HK-2 (cell line): ENCODE data around the gene TUT4.
A peak's percentile ranks its signal among the peaks of the same experiment; 100 is the strongest.
"Not testable (repeated sequence)": the region's sequence is repeated elsewhere in the genome, so short reads cannot be mapped to it uniquely, and the experiment has no call there.

Source experiments
- DNase-seq: peaks from one replicate; pipeline ENCODE4 v3.0.0-alpha.2; 2018; ENCODE audit not compliant: unreplicated experiment

TUT4 gene, protein sequence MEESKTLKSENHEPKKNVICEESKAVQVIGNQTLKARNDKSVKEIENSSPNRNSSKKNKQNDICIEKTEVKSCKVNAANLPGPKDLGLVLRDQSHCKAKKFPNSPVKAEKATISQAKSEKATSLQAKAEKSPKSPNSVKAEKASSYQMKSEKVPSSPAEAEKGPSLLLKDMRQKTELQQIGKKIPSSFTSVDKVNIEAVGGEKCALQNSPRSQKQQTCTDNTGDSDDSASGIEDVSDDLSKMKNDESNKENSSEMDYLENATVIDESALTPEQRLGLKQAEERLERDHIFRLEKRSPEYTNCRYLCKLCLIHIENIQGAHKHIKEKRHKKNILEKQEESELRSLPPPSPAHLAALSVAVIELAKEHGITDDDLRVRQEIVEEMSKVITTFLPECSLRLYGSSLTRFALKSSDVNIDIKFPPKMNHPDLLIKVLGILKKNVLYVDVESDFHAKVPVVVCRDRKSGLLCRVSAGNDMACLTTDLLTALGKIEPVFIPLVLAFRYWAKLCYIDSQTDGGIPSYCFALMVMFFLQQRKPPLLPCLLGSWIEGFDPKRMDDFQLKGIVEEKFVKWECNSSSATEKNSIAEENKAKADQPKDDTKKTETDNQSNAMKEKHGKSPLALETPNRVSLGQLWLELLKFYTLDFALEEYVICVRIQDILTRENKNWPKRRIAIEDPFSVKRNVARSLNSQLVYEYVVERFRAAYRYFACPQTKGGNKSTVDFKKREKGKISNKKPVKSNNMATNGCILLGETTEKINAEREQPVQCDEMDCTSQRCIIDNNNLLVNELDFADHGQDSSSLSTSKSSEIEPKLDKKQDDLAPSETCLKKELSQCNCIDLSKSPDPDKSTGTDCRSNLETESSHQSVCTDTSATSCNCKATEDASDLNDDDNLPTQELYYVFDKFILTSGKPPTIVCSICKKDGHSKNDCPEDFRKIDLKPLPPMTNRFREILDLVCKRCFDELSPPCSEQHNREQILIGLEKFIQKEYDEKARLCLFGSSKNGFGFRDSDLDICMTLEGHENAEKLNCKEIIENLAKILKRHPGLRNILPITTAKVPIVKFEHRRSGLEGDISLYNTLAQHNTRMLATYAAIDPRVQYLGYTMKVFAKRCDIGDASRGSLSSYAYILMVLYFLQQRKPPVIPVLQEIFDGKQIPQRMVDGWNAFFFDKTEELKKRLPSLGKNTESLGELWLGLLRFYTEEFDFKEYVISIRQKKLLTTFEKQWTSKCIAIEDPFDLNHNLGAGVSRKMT (N-terminal part only)

GRCh38 chr1:52552505-52553361 is at the start of gene TUT4:
Gene TUT4 (minus strand): TSS chr1:52553092. CDS start chr1:52526280, 26,812 bp downstream.
- DNase-seq: peak; percentile 83

DNA sequence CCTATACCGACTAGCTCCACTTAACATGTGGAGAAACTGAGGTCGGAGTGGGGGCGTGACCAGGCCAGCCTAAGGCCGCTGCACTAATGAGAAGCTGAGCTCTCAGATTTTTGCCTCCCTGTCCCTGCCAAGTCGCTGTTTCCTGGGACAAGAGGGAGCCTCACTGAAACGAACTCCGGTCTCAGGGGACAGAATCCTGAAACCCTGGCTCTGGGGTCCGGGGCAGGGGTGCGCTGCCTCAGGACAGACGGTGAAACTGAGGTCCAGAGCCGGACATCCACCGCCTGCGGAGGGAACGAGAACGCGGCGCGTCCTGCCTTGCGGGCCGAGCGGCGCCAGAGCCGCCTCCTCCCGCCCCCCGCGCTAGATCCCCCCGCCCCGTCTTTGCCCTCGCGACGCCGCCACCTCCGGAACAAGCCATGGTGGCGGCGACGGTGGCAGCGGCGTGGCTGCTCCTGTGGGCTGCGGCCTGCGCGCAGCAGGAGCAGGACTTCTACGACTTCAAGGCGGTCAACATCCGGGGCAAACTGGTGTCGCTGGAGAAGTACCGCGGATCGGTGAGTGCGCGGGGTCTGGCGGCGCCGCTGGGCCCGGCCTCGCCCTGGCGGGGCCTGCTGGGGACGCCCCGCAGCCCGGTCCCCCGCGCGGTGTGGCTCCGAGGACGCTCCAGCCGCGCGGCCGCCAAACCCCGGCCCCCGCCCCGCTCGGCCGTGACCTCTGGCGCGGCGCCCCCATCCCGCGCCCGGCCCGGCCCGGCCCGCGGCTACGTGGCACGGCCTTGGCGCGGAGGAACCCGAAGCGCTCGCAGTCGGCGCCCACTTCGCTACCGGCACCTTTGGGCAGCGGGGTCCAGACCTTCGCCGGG is 49.3 kb upstream of the TUT4 start, which contains the start of gene GPX7:
TSS of gene GPX7 (plus strand) at position 381 of the 865 bp plus-strand sequence. CDS start at position 420, 39 bp downstream.
- no peak for DNase-seq

DNA sequence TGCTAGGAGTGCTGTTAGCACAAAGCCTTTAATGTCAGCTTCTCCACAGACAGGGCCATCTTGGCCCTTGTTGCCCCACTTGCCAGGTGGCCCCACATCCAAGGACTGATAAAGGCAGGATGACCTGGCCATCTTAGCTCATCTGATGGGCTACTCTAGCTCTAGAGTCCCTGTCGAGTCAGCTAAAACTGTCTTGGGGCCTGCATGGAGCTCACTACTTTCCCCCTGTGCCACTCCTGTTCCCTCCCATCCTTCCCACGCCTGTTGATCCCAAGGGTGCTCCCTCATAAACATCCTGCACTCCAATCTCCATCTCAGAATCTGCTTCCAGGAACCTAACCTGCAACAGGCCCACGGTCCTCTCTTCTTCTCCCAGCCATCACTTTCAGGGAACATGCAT is 48.6 kb upstream of the TUT4 start:
- no peak for DNase-seq

DNA sequence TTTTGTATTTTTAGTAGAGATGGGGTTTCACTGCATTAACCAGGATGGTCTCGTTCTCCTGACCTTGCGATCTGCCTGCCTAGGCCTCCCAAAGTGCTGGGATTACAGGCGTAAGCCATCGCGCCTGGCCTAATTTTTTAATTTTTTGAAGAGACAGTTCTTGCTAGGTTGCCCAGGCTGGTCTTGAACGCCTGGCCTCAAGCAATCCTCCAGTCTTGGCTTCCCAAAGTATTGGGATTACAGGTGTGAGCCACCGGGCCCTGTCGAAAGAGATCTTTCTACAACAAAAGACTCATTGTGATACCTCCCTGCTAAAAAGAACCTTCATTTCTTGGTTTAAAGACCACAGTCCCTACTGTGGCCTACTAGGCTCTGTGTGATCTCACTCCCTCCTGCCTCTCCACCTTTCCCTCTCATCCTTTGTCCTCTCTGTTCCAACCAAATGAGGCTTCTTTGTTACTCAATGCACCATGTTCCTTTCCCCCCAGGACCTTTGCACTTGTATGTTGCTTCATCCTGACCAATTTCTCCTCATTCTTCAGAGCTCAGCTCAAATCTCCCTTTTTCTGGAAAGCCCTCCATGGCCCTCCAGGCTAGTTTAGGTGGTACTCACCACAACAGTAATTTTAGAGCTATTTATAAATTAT is 47.8 kb upstream of the TUT4 start:
- DNase-seq: no peak

GRCh38 chr1:52599236-52599635 is 46.3 kb upstream of the TUT4 start:
- DNase-seq: no peak

GRCh38 chr1:52598729-52599128 is 45.8 kb upstream of the TUT4 start:
- no peak for DNase-seq

DNA sequence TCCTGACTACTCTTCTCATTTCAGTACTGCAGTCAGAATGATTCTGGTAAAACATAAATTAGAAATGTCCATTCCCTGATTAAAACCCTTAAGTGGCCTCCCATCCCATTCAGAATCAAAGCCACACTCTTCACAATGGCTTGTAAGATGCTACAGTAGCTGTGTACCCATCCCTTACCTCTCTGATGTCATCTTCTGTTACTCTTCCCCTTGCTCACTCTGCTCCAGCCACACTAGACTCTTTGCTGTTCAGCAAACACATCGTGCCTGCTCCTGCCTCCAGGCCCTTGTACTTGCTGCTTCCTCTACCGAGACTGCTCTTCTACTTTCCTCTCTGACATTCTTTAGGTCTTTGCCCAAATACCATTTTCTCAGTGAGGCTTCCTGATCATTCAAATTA is 45.0 kb upstream of the TUT4 start:
- DNase-seq: no peak

GRCh38 chr1:52595061-52595460 is 42.2 kb upstream of the TUT4 start:
- DNase-seq: no peak

- no peak for DNase-seq
These were observed 40.6 kb upstream of the TUT4 start for GRCh38 chr1:52593495-52593894.

DNA sequence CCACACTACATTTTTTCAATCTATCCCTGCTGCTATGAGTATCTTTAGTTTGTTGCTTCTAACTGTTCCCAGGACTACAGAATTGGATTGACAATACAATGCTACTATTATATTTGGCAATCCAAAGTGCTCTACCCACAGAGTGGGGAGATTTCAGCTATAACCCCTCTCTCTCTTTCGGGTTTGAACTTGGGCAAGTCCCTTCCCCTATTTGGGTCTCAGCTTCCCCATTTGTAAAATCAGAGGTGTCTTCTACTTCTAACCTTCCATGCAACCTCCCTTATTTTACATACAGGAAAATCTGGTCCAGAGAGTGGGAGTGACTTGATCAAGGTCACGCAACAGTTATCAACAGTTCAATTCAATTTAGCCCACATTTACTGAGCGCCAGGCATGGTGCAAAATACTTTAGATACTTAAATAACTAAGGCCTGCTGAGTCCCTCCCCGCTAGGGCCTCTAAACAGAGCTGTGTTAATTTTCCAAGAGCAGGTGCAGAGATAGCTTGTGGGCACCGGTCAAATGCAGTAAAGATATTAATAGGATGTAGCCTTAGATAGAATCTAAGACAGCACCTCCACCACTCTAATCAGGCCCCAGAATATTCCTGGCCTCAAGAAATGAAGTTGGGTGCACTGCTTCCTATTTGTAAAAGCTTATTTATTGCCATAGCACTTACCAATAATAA is 39.9 kb upstream of the TUT4 start:
- DNase-seq: no peak

DNA sequence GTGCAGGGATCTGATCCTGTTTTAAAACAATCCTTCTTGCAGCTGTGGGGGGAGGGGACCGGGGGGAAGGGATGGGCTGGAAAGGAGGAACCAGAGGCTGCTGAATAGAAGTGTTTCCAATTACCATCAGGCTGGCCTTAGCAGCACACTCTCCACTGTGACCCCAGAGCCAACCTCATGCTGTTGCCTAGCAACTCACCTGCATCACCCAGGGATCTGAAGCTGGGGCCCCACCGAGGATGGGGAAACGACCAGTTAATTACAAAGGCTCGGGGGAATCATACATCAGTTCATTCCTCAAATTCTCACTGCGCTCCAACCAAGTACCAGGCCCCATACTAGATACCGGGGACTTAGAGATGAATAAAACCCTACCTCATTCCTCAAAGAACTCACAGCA is 37.4 kb upstream of the TUT4 start:
- no peak for DNase-seq

GRCh38 chr1:52588535-52588934 is 35.6 kb upstream of the TUT4 start:
- no peak for DNase-seq

- no peak for DNase-seq
These were observed 35.1 kb upstream of the TUT4 start for GRCh38 chr1:52588027-52588426.

DNA sequence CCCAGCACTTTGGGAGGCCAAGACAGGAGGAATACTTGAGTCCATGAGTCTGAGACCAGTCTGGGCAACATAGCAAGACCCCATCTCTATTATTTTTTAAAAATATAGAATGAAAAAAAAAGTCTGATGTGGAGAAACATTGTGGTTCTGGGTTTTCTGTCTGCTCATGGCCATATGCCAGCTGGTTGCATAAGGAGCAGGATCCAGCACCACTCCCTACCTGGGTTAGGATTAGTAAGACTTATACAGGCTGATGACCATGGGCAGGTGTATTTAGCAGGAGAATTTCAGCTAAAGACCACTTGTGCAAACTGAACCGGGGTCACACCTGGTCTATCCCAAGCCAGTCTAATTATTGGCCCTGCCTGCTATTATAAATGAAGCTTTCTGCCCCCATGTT is 32.6 kb upstream of the TUT4 start:
- DNase-seq: no peak

DNA sequence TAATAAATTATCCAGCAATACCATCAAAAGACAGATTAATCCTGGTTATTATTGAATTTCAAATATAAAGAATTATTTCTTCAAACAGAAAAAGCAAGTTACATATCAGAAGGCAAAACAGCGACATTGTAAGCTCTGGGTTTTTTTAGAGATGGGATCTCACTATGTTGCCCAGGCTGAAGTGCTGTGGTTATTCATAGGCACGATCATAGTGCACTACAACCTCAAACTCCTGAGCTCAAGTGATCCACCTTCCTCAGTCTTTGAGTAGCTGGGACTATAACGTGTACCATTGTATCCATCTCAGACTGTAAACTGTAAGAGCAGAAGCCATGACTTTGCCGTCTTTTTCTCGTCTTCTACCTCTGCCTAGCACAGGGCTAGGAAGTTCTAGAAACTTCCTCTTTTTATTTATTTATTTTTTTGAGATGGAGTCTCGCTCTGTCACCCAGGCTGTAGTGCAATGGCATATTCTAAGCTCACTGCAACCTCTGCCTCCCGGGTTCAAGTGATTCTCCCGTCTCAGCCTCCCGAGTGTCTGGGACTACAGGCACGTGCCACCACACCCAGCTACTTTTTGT is 29.3 kb upstream of the TUT4 start:
- no peak for DNase-seq

- no peak for DNase-seq
These were observed 27.4 kb upstream of the TUT4 start for GRCh38 chr1:52580283-52580682.

DNA sequence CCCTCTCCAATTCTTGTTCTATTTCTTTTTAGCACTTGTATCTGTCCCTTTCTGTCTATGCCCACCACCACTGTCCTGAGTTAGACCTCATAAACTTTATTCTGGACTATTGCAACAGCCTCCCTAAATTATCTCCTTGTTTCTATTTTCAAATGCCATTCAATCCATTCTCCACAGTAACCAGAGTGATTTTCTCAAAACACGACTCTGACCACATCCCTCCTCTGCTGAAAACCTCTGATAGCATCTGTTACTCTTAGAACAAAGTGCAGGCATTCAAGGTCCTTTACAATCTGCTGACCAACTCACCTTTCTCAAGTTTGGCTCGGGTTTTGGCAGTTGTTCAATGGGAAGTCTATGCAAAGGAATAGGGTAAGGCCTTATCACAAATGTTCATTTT is 26.5 kb upstream of the TUT4 start:
- DNase-seq: no peak

- DNase-seq: not testable (repeated sequence)
These were observed 25.2 kb upstream of the TUT4 start for GRCh38 chr1:52578066-52578465.

DNA sequence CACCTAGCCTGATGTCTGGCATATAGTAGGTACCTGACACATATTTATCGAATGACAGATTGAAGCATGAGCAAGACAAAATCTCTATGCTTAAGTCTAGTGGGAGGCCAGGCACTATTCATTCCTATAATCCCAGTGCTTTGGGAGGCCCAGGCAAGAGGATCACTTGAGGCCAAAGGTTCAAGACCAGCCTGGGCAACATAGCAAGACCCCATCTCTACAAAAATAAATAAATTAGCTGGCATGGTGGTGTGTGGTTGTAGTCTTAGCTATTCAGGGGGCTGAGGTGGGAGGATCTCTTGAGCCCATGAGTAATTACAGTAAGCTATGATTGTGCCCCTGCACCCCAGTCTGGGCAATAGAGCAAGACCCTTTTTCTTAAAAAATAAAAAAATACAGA is 23.2 kb upstream of the TUT4 start:
- no peak for DNase-seq
